NCI-H2029 treated with DMSO at 0.1 percent for 48 hours (cell line): ENCODE measurements around the gene CLCNKA.
"Not testable (repeated sequence)": the region's sequence is repeated elsewhere in the genome, so short reads cannot be mapped to it uniquely, and the experiment has no call there.

Experiments used
- DNase-seq: peaks from one replicate; lab custom pipeline; 2025; lab: John Stamatoyannopoulos, UW

CLCNKA gene

DNA sequence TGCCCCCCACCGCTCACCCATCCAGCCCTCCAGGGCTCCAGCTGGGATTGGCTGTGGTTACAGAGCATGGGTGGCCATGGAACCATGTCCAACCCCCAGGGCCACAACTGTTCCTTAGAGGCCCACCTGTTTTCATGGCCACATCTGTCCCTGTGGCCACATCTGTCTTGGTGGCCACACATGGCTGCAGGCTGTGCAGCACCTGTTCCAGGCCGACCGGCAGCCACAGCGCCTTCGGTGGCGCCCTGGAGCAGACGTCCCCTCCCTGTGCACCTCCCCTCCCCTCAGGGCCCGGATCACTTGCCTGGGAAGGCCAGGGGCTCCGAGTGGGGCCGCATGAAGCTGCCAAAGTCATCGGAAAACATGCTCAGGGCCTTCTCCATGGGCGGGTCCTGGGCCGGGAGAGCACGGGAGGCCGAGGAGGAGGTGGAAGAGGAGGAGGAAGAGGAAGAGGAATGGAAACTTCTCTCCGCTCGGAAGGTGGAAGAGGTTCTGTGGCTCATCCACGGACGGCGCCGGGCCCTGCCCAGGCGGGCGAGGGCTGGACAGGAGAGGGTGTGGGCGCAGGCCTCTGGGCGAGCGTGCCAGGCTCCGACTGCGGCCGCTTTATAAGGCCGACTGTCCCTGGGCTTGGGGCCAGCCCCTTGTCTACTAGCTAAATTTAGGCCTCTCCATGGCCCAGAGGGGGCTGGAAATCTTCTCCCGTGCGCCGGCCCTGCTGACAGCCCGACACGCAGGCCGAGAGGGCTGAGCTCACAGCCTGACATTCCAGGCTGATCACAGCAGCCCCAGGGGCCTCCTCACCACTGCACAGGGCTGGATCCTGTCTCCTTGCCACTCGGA is 4.2 kb upstream of the CLCNKA start, which contains the start of gene HSPB7:
HSPB7 (minus strand) TSS at position 583 of the 843 bp plus-strand sequence; CDS start at position 503, 80 bp downstream.
- DNase-seq: no peak

DNA sequence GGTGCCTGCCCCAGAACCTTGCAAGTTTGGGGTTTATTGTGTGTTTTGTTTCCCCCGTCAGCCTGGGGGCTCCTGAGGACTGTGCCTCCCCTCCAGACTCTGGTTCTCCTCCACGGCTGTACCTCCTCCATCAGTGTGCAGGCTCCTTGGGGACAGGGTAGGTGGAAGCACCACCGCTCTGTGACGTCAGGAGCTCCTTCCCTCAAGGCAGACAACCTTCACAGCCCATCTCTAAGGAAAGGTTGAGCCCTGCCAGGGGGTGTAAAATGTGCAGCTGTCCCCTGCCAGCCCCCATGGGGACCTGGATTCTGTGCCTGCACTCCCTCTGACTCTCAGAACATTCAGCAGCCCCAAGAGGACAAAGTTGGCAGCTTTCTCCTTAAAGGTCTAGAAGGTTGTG is 3.5 kb upstream of the CLCNKA start:
- no peak for DNase-seq

DNA sequence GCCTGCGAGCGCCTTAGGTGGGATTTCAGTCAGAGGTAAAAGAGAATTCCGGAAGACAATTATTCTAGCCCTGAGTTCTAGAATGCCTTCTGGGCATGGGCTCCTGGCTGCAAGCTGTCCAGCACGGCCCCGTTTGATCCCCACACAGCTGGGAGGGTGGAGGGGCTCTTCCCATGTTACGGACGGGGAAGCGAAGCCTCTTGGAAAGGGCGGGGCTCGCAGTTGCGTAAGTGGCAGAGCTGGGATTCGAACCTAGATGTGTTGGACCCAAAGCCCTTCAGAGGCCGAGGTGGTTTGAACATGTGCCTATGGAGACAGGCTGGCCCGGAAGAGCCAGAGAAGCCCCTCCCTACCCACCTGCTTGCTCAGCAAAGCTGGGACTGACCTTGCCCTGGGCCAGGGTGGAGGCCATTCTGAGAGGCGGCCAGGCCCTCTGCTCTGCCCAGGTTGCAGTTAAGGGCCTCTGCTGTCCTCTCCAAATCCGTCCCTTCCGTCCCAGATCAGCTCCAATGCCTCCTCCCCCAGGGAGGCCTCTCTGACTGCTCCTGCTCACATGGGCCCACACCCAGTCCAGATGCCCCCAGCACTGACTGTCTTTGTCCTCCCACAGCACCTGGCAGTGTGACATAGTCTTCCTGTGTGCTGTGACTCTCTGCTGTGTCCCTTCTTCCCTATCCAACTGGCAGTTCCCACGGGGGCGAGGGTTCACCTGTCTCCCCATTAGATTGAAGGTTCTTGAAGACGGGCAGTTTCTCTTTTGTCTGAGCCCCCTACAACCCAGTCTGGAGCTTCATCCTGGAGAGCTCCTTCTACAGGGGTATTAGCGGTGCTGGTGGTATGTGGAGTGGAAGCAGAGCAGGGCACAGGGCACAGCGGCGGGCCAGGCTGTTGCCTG is 2.8 kb upstream of the CLCNKA start:
- DNase-seq: no peak

- no peak for DNase-seq
These were observed 2.1 kb upstream of the CLCNKA start for GRCh38 chr1:16019644-16020277.

DNA sequence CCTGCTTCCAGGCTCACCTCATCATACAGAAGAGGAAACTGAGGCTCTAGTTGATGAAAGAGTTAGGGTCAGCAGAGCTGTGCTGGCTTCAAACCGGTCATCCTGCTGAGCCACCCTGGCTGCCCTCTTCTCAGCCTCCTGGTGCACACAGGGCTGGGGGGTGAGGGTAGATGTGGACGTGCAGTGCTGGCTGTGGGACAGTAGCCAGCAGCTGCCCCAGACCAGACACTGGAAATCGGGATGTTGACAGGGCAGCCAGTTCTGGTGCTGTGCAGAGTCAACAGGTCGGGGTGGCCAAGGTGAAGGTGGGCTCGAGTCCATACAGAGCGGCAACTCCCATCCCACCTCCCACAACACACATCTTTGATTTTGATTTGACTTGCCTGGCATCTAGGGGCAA is 1.5 kb upstream of the CLCNKA start:
- DNase-seq: no peak

DNA sequence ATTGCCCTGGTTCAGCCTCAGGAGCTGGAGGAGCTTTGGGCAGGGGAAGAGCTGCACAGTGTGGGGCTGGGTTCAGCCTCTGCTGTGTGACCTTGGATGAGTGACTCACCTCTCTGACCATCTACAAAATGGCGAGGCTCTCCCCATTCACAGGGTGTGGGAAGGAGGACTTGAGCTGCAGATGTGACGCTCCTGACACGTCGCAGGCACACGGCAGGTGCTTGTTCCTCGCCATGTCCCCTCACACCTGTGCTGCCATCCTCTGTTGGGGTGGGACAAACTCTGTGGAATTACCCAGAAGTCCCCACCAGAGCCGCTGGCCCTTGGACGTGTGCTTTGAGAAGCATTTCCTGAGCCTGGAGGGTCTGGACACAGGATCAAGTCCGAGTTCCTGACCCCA is 958 bp upstream of the CLCNKA start:
- DNase-seq: not testable (repeated sequence)

GRCh38 chr1:16022393-16022792 is 557 bp downstream of the CLCNKA start:
- DNase-seq: no peak

- no peak for DNase-seq
These were observed 1.3 kb downstream of the CLCNKA start for GRCh38 chr1:16023050-16023653.

GRCh38 chr1:16026302-16026701 is 4.5 kb downstream of the CLCNKA start:
- not testable (repeated sequence) for DNase-seq

GRCh38 chr1:16026723-16027484 is 5.1 kb downstream of the CLCNKA start:
- no peak for DNase-seq

DNA sequence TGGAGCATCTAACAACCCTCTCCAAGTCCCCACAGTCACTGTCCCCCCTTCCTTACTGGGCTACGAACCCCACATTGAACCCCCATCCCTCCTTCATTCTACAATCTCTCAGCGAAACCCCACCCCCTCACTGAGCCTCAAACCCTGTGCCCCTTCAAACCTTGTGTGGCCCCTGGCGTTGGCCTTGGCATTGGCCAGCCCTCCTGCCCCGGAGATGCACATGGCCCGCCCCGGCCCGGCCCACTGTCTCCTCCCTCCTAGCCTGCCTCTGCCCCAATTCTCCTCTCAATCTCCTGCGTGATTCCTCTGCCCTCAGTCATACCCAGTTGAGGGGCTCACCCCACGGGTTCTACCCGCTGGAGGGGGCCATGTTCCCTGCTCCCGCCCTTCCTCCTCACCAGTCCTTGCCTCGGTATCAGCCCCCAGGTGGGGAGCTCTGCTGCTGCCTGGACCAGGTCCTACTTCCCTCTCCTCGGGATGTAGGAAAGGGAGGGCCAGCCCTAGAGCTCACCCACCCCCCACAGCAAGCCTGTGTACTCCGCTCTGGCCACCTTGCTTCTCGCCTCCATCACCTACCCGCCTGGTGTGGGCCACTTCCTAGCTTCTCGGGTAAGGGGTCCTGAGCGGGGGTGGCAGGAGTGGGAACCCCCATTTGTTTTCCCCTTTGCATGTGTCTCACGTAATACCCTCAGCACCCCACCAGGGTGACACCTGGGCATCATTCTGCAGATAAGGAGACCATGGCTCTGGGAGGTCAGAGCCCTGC is 6.6 kb downstream of the CLCNKA start:
- no peak for DNase-seq

DNA sequence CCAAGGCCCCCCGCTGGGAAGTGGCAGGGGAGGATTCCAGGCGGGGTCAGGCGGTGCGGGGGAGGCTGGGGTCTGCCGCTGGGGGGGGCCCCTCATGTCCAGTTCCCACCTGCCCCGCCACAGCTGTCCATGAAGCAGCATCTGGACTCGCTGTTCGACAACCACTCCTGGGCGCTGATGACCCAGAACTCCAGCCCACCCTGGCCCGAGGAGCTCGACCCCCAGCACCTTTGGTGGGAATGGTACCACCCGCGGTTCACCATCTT is 7.1 kb downstream of the CLCNKA start:
- DNase-seq: not testable (repeated sequence)

- no peak for DNase-seq
These were observed 7.5 kb downstream of the CLCNKA start for GRCh38 chr1:16029288-16029687.

GRCh38 chr1:16031551-16031950 is 9.7 kb downstream of the CLCNKA start:
- DNase-seq: no peak

DNA sequence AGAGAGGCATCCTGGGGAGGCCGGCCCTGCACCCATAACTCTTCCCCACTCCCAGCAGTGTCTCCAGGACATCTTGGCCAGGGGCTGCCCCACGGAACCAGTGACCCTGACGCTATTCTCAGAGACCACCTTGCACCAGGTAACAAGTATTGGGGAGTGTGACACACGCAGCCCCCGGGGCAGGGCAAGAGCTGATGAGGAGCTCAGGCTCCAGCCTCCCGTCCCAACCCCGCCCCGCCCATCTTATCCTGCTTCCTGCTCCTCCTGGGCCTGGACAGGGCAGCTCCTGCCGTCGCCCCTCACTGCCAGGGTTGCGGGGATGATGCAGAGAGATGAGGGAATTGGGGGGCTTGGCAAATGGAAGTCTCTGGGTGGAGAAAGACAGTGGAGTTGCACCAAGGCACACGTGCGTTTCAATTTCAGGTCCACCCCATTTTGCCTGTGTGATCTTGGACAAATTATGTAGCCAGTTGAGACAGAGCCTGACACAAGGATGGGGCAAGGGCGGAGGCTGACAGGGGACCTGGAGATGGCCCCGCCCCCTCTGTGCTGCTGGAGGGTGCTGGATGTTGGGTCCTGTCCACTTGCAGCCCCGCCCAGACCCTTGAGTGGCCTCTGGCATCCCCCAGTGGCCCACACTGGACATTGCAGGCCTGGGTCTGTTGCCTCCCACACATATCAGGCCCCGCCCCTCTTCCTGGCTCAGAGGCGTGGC is 10.7 kb downstream of the CLCNKA start:
- no peak for DNase-seq

GRCh38 chr1:16033103-16033632 is 11.3 kb downstream of the CLCNKA start:
- not testable (repeated sequence) for DNase-seq

- DNase-seq: not testable (repeated sequence)
These were observed 14.6 kb downstream of the CLCNKA start for GRCh38 chr1:16036461-16036860.

- no peak for DNase-seq
These were observed 16.7 kb downstream of the CLCNKA start for GRCh38 chr1:16038620-16038912.

GRCh38 chr1:16039871-16040270 is 18.0 kb downstream of the CLCNKA start:
- not testable (repeated sequence) for DNase-seq

GRCh38 chr1:16041200-16041599 is 19.4 kb downstream of the CLCNKA start:
- DNase-seq: no peak
